DMS79 treated with DMSO at 0.1 percent for 48 hours (cell line): ENCODE data around the gene RFXAP.

Experiments used
- DNase-seq: peaks from one replicate; lab custom pipeline; 2025; lab: John Stamatoyannopoulos, UW

The RFXAP gene

GRCh38 chr13:36817996-36818803 is 822 bp upstream of the RFXAP start:
- peak; percentile 36 for DNase-seq

DNA sequence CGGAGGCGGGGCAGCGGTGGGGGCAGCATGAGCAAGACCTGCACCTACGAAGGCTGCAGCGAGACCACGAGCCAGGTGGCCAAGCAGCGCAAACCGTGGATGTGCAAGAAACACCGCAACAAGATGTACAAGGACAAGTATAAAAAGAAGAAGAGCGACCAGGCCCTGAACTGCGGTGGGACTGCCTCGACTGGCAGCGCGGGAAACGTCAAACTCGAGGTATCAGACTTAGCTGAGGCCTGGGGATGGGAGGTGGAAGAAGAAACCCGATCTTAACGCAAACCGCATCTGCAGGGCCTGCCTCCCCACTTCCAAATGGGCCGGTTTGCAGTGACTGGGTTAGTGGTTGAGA is 693 bp downstream of the RFXAP start:
- peak; percentile 22 for DNase-seq

GRCh38 chr13:36820222-36820621 is 1.2 kb downstream of the RFXAP start:
- no peak for DNase-seq

- DNase-seq: no peak
These were observed 3.8 kb downstream of the RFXAP start for GRCh38 chr13:36822785-36823184.

- no peak for DNase-seq
These were observed 10.7 kb downstream of the RFXAP start for GRCh38 chr13:36829753-36830152.

DNA sequence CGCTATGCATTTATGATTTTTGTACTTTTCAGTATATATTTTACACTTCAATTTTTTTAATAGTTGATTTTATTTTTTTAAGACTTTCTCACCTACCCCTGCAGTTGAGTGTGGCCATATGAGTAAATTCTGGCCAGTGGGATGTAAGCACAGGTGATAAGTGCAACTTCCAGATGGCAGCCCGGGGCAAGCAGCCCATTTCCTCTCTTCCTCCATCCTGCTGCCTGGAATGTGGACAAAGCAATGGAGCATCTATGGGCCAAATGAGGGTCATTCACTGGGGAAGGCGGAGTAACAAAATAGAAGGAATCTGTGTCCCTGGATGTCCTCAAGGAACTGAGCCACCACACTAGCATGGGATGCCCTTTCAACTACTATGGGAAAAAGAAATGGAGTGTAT is 12.3 kb downstream of the RFXAP start:
- DNase-seq: no peak

- no peak for DNase-seq
These were observed 15.3 kb downstream of the RFXAP start for GRCh38 chr13:36834299-36834698.

DNA sequence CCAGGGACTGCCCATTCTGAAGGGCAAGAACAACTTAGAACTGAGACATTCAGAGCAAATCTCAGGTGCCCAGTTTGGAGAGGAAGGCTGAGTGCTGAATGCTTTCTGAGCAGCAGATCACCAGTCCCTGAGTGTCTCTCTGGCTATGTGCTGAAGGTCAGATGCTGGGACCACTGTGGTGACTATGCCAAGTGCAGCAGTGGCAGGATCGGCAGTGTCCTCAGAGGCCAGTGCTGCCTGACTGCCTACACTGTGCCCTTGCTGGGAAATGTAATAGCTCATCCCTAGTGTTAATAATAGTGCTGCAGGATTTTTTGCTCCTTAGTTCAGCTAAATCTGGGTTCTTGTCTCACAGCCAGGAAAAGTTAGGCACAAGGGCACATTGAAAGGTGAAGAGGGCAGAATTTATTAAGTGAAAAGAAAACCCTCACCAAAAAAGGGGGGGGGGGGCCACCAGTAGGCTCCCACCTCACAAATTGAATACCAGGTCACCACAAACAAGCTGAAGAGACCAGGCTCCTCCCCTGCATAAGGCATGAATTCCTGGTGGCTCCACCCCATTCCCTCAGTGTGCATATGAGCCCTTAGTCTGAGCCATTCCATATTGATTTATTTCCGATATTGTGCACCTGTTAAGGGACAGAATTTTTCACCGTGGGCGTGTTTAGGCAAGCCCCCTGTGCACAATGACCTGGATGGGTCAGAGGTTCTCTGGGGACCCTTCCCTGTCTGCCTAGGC is 18.5 kb downstream of the RFXAP start:
- DNase-seq: no peak

DNA sequence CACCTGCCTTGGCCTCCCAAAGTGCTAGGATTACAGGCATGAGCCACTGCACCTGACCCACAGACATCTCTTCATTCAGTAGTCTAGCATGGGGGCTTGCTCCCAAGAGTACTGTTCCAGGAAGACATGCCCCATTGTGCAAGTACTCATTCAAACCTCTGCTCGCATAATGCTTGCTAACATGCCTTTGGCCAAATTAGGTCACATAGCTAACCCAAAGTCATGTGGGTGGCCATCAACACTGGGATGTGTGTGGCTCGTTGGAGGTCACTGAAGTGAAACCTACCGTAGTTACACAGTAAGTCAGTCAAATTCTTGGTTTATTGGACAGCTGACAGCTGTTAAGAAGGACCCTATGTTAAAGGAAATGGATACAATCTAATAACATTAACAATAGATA is 20.3 kb downstream of the RFXAP start:
- peak; percentile 27 for DNase-seq

DNA sequence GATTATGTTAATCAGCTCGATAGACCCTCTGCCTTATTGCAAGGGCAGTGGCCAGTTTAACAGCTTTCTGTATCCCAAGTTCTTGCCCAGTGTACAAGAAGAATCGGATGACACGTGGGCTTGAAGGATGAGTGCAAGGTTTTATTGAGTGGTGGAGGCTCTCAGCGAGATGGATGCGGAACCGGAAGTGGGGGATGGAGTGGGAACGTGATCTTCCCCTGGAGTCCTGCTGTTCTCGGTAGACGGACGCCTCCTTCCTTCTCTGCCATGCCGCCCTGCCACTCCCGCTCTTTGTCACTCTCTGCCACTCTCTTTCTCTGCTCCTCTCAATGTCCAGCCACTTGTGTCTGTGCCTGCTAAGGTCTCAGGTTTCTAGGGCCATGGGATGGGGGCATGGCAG is 21.0 kb downstream of the RFXAP start:
- no peak for DNase-seq

GRCh38 chr13:36840718-36841250 is 21.8 kb downstream of the RFXAP start:
- DNase-seq: no peak

GRCh38 chr13:36841391-36841790 is 22.4 kb downstream of the RFXAP start:
- peak; percentile 10 for DNase-seq

- DNase-seq: no peak
These were observed 28.6 kb downstream of the RFXAP start for GRCh38 chr13:36847606-36848005.

GRCh38 chr13:36848199-36848982 is 29.4 kb downstream of the RFXAP start:
- no peak for DNase-seq

- no peak for DNase-seq
These were observed 31.9 kb downstream of the RFXAP start for GRCh38 chr13:36850790-36851438.

- DNase-seq: no peak
These were observed 38.2 kb downstream of the RFXAP start for GRCh38 chr13:36857253-36857652.

DNA sequence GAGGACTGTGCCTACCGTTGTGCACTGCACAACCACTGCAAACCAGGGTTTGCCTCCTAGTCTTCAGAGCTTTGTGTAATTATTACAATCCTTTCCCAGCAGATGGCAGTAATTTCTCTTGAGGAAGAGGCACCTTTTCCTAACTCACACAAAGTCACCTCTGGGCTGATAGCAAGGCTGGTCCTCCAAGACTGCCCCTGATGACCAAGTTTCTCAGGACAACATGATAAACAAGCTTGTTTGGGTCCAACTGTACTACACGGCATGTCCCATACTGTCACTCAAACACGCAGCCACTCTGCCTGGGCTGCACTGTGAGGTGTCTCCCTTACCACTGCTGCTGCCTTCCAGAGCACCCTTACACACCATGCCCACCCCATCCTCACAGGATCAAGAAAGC is 39.3 kb downstream of the RFXAP start:
- peak; percentile 16 for DNase-seq

- no peak for DNase-seq
These were observed 40.2 kb downstream of the RFXAP start for GRCh38 chr13:36859259-36859658.

DNA sequence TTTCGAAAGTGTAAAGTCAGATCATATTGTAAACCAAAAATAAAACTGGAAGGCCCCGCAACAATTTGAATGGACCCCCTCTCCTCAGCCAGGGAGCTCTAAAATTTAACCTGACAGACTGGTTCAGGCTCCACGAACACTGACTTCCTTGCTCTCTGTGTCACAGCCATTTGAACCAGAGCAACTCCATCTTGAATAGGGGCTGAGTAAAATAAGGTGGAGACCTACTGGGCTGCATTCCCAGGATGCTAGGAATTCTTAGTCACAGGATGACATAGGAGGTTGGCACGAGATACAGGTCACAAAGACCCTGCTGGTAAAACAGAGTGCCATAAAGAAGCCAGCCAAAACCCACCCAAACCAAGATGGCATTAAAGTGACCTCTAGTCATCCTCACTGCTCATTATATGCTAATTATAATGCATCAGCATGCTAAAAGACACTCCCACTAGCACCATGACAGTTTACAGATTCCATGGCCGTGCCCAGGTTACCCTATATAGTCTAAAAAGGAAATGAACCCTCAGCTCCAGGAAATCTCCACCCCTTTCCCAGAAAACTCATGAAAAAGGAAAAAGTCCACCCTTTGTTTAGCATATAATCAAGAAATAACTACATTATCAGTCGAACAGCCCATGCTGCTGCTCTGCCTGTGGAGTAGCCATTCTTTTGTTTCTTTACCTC is 43.1 kb downstream of the RFXAP start:
- no peak for DNase-seq

DNA sequence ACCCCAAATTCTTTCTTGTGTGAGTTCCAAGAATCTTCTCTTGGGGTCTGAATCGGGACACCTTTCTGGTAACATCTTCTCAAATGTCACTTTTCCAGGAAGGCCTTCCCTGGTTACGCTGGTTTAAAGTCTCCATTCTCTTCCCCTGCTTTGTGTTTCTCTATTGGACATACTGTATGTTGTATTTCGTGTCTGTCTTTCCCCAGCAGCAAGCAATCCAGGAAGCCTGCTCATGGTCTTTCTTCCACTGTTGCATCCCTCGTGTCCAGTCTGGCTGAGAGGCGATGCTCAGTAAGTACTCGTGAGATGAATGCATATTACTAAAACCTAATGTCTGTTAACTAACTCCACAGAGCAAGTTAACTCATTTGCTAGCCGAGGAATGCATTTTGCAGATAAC is 43.7 kb downstream of the RFXAP start:
- no peak for DNase-seq

- DNase-seq: no peak
These were observed 46.2 kb downstream of the RFXAP start for GRCh38 chr13:36865265-36865664.
